ENCODE measurements around the gene CRELD1.

DNA sequence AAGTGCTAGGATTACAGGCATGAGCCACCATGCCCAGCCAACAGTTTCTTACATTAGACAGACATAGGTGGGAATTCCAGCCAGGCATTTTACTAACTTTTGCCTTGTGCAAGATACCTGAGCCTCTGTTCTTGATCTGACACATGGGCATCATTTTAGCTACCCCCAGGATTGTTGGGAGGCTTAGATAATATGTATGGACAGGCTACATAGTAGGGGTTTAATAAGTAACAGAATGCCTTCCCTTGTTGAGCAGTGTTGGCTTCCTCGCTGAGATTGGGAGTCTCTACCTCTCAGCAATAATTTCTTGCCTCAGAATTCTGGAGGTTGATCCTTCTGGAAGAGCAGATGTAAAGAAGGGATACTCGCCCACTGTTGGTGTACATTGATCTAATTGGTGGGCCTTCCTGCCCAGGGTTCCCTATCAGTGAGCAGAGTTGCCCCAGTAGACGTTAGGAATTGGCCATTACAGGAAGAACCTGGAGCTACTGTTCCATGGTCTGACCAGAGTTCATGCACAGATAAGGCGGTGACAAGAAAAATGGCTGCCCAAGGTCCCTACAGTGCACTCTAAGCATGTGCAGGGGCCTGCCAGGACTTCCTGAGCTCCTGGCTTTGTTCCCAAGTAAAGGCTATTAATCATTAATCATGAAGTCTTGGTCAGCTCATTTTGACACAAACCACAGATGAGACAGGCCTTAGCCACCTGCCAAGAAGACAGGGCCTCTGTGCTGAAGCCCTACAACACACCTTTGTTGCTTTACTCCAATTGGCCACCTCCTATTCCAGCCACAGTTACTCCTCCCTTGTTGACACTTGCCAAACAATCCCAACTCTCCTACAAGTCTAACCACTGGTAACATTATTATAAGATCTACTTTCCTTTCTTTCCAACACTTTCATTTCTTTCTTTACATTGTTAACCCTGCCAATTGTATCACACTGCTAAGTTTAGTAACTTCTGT is 35.9 kb upstream of the CRELD1 start:
- TF ChIP-seq POLR2AphosphoS5 (IDR thresholded peaks at IDR 0.05; ENCODE audit: low read depth, low read length) (no peak), POLR2A (IDR thresholded peaks at IDR 0.05; ENCODE audit: low read depth, low read length) (no peak), SPI1 (IDR thresholded peaks at IDR 0.05; ENCODE audit: low read depth, low read length) (no peak)
